Adipocyte (in vitro differentiated cells): ENCODE results near the gene ZBTB17.

Source experiments
- DNase-seq: peaks from one replicate; pipeline ENCODE4 v3.0.0-alpha.2; 2015; ENCODE audit warnings: low read depth
- H3K27me3 ChIP-seq: replicated peaks from 2 replicates; pipeline ENCODE4 v1.7.0; 2013; ENCODE audit warnings: mild to moderate bottlenecking, low read length, moderate library complexity; ENCODE audit not compliant: control insufficient read depth, insufficient read depth
- H3K36me3 ChIP-seq: 2 replicates; pipeline ENCODE4 v1.7.0; 2013; ENCODE audit warnings: low read length, mild to moderate bottlenecking, moderate library complexity; ENCODE audit not compliant: control insufficient read depth, insufficient read depth, severe bottlenecking
- H3K4me1 ChIP-seq: 2 replicates; pipeline ENCODE4 v1.7.0; 2013; ENCODE audit warnings: mild to moderate bottlenecking, low read length, moderate library complexity; ENCODE audit not compliant: control insufficient read depth, insufficient read depth
- H3K4me3 ChIP-seq: 2 replicates; pipeline ENCODE4 v1.7.0; 2013; ENCODE audit warnings: mild to moderate bottlenecking, low read length, moderate library complexity
- H3K9ac ChIP-seq: 2 replicates; pipeline ENCODE4 v1.7.0; 2013; ENCODE audit warnings: mild to moderate bottlenecking, low read length, moderate library complexity
- H3K9me3 ChIP-seq: 2 replicates; pipeline ENCODE4 v1.7.0; 2013; ENCODE audit warnings: mild to moderate bottlenecking, low read length, moderate library complexity; ENCODE audit not compliant: control insufficient read depth

The ZBTB17 gene

DNA sequence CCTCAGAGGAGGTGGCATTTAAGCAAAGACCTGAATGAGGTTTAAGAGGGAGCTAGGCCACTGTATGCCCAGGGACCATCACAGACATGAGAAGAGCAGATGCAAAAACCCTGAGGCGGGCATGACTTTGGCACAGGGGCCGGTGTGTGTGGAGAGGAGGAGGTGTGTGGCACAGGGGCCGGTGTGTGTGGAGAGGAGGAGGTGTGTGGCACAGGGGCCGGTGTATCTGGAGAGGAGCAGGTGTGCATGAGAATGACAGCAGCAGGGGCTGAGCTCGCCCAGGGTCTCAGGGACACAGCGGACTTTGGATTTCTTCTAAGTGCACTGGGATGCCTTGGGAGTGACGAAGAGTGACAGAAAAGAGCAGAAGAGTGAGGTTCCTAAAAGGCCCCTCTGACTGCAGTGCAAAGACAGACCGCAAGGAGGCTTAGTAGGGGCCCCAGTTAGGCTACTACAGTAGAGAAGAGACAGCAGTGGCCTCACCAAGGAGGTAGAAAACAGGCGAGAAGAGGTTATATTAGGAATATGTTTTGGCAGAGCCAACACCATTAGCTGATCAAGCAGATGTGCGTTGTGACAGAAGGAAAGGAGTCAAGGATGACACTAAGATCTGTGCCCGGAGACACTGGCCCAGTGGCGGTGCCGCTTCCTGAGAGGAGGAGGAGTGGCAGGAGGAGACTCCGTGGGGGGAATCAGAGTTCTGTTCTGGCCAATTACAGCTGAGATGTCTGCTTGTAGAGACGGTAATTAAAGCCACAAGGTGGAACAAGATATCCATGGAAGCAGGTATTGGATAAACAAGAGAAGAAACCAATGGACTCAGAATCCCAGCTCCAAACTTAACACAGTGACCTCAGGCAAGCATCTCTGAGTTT is 18.4 kb downstream of the ZBTB17 start:
- H3K27me3 ChIP-seq = no peaks in the 10 kb centered on the region
- no peak for DNase-seq
- H3K9me3 ChIP-seq = no peaks in the 10 kb centered on the region
- no peak overlapping the region for H3K9ac ChIP-seq
- no peak overlapping the region for H3K4me3 ChIP-seq
- H3K36me3 ChIP-seq = peaks cover 5% of the 10 kb centered on the region
- peaks cover 27% of the 10 kb centered on the region for H3K4me1 ChIP-seq

DNA sequence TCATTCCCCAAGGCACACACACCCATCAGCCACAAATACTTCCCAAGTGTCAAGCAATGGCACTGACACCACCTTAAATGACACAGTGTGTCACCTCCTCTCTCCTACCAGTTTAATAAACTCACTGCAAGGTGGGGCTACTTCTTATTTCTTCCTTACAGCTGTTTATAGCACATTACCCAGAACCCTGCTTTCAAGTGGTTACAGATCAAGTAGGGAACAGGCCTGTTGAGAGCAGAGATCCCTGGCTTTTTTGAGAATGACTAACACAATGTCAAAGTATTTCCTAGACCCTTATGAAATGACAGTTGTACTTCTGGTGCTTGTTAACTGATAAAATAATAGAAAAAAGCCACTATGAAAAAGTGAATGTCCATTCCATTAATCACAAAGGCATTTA is 19.8 kb downstream of the ZBTB17 start:
- Histone ChIP-seq H3K4me3 (no peak overlapping the region), H3K9ac (no peak overlapping the region), H3K36me3 (no peaks in the 10 kb centered on the region), H3K27me3 (no peaks in the 10 kb centered on the region), H3K9me3 (no peaks in the 10 kb centered on the region), H3K4me1 (peaks cover 40% of the 10 kb centered on the region)
- DNase-seq = peak; percentile 46

DNA sequence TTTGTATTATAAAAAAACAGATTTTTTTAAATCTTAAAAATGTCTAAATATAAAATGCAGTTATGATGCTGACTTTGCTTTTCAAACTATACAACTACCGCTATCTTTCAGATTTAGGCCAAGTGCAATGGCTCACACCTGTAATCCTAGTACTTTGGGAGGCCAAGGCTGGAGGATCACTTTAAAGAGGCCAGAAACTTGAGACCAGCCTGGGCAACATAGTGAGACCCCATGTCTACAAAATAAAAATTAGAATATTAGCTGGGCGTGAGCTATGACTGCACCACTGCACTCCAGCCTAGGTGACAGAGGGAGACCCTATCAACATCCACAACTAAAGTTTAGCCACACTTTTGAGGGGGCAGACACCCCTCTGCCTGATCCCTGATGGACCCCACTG is 20.3 kb downstream of the ZBTB17 start:
- Histone ChIP-seq H3K36me3 (no peaks in the 10 kb centered on the region), H3K9me3 (no peaks in the 10 kb centered on the region), H3K4me3 (no peak overlapping the region), H3K4me1 (peaks cover 45% of the 10 kb centered on the region), H3K9ac (no peak overlapping the region), H3K27me3 (no peaks in the 10 kb centered on the region)
- DNase-seq = no peak

DNA sequence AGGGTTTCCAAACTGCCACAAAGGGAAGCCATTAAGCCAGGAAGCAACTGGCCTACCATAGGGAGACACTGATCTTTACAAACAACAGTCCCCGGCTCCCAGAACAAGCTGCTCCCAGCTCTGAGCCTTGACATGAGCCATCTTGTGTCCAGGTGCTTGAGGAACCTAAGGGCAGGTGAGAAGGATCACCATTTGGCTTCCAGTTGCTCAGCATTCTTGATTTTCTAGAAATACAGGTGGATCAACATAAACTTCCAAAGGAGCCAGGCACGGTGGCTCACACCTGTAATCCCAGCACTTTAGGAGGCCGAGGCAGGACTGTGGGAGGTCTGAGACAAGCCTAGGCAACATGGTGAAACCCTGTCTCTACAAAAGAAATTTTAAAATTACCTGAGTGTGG is 21.6 kb downstream of the ZBTB17 start:
- Histone ChIP-seq H3K36me3 (no peaks in the 10 kb centered on the region), H3K4me1 (peaks cover 57% of the 10 kb centered on the region), H3K9ac (no peak overlapping the region), H3K9me3 (no peaks in the 10 kb centered on the region), H3K4me3 (no peak overlapping the region), H3K27me3 (no peaks in the 10 kb centered on the region)
- no peak for DNase-seq

DNA sequence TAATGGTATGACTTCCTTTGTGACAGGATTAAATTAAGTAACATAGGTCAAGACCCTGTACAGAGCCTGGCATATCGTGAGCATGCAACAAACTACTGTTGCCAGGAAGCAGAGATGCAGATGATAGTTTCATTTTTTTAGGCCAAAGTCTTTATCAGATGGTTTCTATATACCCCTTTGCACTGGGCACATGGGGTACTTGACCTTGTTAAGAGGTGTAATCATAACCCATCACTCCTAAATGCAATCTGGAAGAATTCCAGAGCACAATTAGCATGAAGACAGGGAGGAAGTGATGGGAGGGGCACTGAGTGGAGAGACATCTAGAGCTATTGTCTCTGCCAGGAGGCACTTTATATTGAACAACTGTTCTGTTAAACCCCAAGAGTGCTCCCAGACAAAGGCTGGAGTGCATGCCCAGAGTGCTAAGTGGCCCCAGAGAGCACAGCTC is 22.1 kb downstream of the ZBTB17 start:
- Histone ChIP-seq H3K36me3 (no peaks in the 10 kb centered on the region), H3K4me3 (no peak overlapping the region), H3K9ac (no peak overlapping the region), H3K9me3 (no peaks in the 10 kb centered on the region), H3K27me3 (no peaks in the 10 kb centered on the region), H3K4me1 (peaks cover 62% of the 10 kb centered on the region)
- DNase-seq = no peak

DNA sequence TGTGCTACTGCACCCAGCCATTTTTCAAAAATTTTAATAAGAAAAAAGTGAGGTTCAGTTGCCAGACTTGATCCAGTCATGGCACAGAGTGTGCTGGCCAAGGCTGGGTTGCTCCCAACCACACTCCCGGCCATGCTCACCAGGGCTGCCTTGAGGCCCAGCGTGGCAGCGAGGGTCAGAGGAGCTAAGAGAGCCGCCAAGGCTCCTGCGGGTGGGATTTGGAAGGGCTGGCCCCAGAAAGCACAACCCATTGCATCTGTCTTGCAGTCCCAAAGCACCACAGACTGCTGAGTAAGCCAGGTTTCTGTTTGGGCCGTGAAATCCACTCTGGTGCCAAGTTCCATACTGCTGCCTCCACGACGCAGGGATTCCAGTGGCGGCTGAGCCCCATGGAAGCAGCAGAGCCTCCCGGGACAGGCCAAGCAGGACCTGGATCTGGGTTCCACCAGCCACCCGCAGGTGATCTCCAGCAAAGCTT is 22.6 kb downstream of the ZBTB17 start:
- H3K4me3 ChIP-seq = no peak overlapping the region
- H3K36me3 ChIP-seq = no peaks in the 10 kb centered on the region
- no peaks in the 10 kb centered on the region for H3K27me3 ChIP-seq
- peaks cover 67% of the 10 kb centered on the region for H3K4me1 ChIP-seq
- no peak overlapping the region for H3K9ac ChIP-seq
- no peak for DNase-seq
- no peaks in the 10 kb centered on the region for H3K9me3 ChIP-seq

DNA sequence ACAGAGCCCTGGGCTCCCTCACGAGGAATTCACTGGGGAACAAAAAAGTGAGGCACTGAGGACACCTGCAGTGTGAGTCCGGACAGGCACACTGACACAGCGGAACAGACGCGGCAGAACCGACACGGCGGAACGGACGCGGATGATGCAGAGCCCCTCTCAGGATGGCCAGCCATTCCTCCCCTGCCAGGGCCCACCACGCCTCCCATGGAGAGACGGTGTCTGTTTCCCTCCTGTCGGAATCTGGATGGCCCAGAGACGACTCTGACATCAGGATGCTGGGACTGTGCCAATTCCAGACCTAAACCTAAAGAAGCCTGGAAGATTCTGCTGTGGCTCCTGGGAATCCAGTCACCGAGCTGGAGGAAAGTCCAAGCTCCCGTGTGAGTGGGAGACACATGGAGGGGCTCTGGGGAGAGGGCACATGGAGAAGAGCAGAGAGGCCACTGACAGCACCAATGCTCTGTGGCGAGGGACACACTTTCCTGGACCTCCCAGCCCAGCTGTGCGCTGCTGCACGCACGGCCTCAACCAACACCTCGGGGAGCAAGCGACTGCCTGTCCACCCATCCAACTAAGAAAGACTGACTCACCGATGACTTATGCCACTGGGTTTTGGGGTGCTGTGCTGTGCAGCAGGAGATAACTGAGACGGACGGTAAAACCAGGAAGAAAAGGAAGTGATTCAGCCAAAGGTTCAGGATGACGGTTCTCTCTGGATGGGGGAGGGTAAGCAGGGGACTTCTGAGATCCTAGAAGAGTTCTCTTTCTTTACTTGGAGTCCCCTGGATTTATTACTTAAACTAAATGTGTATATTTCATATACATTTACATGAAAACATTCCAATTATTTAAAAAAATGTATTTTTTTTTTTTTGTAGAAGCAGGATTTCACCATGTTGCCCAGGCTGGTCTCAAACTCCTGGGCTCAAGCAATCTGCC is 23.3 kb downstream of the ZBTB17 start:
- Histone ChIP-seq H3K9ac (peak overlapping the region; percentile 0), H3K27me3 (no peaks in the 10 kb centered on the region), H3K36me3 (peaks cover 3% of the 10 kb centered on the region), H3K4me1 (peaks cover 75% of the 10 kb centered on the region), H3K9me3 (no peaks in the 10 kb centered on the region), H3K4me3 (no peak overlapping the region)
- DNase-seq = peak; percentile 72

DNA sequence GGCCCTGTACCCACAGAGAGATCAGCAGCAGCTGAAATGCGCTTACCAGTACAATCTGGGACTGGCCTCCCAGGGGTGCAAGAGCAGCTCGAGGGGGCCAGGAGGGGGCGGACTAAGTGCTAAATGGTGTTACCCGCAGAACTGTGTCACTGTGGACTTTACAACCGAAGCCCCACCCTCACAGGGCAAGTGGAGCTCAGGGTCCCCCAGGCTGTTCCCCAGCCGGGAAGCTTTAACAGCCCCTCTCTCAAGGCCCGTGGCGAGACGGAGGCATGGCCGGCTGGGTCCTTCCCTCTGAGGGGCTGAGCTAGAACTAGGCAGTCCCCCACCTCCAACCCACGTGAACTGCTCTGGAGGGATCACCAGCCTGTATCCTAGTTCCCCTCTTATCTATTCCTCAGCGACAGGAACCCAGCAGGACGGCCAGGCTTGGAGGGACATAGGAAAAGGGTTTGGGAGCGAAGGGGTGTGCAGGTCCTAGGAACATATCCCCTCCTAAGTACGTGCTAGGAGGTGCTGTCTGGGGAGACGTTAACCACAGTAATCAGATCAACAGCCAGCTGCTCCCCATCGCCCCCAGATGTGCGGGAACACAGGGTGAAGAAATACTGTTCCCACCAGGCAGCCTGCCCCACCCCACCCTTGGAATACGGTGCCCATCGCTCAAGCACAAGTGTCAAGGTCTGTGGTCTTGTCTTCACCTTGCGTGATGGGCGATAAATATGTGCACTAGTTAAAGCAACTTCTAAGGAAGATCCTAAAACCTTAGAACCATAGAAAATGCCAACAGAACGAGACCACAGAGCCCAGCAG is 24.4 kb downstream of the ZBTB17 start:
- Histone ChIP-seq H3K4me1 (peaks cover 77% of the 10 kb centered on the region), H3K9me3 (no peaks in the 10 kb centered on the region), H3K4me3 (no peak overlapping the region), H3K9ac (peak overlapping the region; percentile 67), H3K36me3 (peaks cover 13% of the 10 kb centered on the region), H3K27me3 (no peaks in the 10 kb centered on the region)
- peak; percentile 36 for DNase-seq

DNA sequence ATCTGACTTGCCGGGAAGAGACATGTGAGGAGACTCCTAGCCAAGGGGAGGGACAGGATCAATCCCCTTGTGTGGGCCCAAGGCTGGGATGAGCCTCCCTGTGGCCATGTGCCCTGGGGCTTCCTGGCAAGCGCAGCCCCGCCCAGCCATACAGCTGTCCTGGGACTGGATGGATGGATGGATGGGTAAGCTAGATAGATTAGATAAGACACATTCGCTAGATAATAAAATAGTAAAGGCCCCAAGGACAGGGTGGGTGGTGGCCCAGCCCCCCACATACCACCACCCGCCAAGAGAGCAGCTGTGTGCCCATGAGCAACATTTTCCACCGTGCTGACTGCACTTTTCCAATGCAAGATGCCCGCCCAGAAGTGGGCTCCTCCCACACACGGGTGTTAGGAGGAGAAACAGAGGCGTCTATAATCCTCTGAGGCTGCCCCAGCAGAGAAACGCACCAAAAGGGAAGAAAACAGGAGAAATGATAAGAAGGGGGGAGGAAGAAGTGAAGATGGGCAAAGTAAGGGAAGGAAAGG is 25.1 kb downstream of the ZBTB17 start:
- H3K27me3 ChIP-seq = no peaks in the 10 kb centered on the region
- H3K36me3 ChIP-seq = peaks cover 20% of the 10 kb centered on the region
- no peaks in the 10 kb centered on the region for H3K9me3 ChIP-seq
- H3K9ac ChIP-seq = peak overlapping the region; percentile 86
- peak; percentile 76 for DNase-seq
- peaks cover 70% of the 10 kb centered on the region for H3K4me1 ChIP-seq
- peak overlapping the region; percentile 36 for H3K4me3 ChIP-seq

DNA sequence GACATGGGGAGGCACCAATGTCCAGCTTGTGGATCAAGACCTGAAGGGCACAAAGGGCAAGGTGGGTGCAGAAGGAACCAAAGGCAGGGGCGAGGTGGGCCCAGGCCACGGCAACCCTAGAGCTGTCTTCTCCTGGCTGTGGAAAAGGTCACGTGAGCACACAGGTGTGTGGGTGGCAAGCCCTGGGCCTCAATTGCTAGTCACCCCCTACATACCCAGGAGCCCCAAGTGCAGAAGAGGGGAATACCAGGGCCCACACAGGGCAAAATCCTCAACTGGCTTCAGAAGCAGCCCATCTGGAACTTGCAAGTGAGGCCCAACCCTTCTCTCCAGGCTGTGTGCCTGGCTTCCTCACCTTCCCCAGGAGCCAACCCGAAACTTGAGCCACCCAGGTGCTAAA is 25.6 kb downstream of the ZBTB17 start:
- peak overlapping the region; percentile 86 for H3K9ac ChIP-seq
- no peaks in the 10 kb centered on the region for H3K9me3 ChIP-seq
- peak overlapping the region; percentile 36 for H3K4me3 ChIP-seq
- H3K36me3 ChIP-seq = peaks cover 26% of the 10 kb centered on the region
- DNase-seq = no peak
- H3K27me3 ChIP-seq = no peaks in the 10 kb centered on the region
- H3K4me1 ChIP-seq = peaks cover 67% of the 10 kb centered on the region
